K562 (cell line): ENCODE measurements around the gene SLC44A1.

ENCODE experiments used
- KDM2B ChIP-seq: fragments of 250-450 bp; sonication (Bioruptor Pico); IDR thresholded peaks from 2 replicates; pipeline ENCODE4 v1.8.0; 2021; ENCODE audit warnings: mild to moderate bottlenecking, moderate library complexity
- TF ChIP-seq, protein P1 (sequence below), 3 experiments: IDR thresholded peaks in 2 of 3; conservative IDR thresholded peaks in 1 of 3; 2 replicates each; pipeline ENCODE4 v1.5.1; 2011 to 2012; ENCODE audit warnings: low read length in 3 of 3, mild to moderate bottlenecking in 3 of 3, control low read depth in 2 of 3, improper control_type of control experiment in 1 of 3, inconsistent platforms in 1 of 3, low read depth in 1 of 3, mixed read lengths in 1 of 3, moderate library complexity in 1 of 3; ENCODE audit not compliant: insufficient read depth in 2 of 3
- TF ChIP-seq, protein P2 (sequence below): fragments of 150-350 bp; conservative IDR thresholded peaks from 2 replicates; pipeline ENCODE4 v1.6.1; 2014; ENCODE audit warnings: low read length
- TF ChIP-seq, protein P3 (sequence below): fragments of 200-800 bp; sonication (Bioruptor generic); IDR thresholded peaks from 2 replicates; pipeline ENCODE4 v1.6.1; 2016; ENCODE audit warnings: missing genetic modification characterization, missing compliant biosample characterization

DNA sequence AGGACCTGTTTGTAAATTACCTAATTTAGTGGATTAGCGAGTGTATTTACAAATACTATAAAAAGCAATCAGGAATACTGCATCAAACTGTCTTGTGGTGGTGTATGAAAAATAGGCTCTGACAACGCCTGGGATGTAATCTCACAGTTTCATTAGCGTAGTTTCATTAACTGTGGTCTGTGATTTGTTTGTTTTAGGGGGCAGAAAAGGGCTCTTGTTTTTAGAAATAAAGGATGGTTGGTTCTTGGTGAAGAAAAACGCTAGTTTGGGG lies 1.4 kb downstream of the SLC44A1 start:
- TF ChIP-seq KDM2B (CRISPR knock-in tag): no peak
- TF ChIP-seq, protein P1, sequence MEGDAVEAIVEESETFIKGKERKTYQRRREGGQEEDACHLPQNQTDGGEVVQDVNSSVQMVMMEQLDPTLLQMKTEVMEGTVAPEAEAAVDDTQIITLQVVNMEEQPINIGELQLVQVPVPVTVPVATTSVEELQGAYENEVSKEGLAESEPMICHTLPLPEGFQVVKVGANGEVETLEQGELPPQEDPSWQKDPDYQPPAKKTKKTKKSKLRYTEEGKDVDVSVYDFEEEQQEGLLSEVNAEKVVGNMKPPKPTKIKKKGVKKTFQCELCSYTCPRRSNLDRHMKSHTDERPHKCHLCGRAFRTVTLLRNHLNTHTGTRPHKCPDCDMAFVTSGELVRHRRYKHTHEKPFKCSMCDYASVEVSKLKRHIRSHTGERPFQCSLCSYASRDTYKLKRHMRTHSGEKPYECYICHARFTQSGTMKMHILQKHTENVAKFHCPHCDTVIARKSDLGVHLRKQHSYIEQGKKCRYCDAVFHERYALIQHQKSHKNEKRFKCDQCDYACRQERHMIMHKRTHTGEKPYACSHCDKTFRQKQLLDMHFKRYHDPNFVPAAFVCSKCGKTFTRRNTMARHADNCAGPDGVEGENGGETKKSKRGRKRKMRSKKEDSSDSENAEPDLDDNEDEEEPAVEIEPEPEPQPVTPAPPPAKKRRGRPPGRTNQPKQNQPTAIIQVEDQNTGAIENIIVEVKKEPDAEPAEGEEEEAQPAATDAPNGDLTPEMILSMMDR (IDR thresholded peaks at IDR 0.05 in 2 of 3, conservative IDR thresholded peaks at IDR 0.05 in 1 of 3; ENCODE audit: insufficient read depth in 2 of 3, low read depth in 1 of 3, low read length in 3 of 3): no peak
- TF ChIP-seq, protein P2, sequence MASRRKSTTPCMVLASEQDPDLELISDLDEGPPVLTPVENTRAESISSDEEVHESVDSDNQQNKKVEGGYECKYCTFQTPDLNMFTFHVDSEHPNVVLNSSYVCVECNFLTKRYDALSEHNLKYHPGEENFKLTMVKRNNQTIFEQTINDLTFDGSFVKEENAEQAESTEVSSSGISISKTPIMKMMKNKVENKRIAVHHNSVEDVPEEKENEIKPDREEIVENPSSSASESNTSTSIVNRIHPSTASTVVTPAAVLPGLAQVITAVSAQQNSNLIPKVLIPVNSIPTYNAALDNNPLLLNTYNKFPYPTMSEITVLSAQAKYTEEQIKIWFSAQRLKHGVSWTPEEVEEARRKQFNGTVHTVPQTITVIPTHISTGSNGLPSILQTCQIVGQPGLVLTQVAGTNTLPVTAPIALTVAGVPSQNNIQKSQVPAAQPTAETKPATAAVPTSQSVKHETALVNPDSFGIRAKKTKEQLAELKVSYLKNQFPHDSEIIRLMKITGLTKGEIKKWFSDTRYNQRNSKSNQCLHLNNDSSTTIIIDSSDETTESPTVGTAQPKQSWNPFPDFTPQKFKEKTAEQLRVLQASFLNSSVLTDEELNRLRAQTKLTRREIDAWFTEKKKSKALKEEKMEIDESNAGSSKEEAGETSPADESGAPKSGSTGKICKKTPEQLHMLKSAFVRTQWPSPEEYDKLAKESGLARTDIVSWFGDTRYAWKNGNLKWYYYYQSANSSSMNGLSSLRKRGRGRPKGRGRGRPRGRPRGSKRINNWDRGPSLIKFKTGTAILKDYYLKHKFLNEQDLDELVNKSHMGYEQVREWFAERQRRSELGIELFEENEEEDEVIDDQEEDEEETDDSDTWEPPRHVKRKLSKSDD: no peak
- TF ChIP-seq, protein P3, sequence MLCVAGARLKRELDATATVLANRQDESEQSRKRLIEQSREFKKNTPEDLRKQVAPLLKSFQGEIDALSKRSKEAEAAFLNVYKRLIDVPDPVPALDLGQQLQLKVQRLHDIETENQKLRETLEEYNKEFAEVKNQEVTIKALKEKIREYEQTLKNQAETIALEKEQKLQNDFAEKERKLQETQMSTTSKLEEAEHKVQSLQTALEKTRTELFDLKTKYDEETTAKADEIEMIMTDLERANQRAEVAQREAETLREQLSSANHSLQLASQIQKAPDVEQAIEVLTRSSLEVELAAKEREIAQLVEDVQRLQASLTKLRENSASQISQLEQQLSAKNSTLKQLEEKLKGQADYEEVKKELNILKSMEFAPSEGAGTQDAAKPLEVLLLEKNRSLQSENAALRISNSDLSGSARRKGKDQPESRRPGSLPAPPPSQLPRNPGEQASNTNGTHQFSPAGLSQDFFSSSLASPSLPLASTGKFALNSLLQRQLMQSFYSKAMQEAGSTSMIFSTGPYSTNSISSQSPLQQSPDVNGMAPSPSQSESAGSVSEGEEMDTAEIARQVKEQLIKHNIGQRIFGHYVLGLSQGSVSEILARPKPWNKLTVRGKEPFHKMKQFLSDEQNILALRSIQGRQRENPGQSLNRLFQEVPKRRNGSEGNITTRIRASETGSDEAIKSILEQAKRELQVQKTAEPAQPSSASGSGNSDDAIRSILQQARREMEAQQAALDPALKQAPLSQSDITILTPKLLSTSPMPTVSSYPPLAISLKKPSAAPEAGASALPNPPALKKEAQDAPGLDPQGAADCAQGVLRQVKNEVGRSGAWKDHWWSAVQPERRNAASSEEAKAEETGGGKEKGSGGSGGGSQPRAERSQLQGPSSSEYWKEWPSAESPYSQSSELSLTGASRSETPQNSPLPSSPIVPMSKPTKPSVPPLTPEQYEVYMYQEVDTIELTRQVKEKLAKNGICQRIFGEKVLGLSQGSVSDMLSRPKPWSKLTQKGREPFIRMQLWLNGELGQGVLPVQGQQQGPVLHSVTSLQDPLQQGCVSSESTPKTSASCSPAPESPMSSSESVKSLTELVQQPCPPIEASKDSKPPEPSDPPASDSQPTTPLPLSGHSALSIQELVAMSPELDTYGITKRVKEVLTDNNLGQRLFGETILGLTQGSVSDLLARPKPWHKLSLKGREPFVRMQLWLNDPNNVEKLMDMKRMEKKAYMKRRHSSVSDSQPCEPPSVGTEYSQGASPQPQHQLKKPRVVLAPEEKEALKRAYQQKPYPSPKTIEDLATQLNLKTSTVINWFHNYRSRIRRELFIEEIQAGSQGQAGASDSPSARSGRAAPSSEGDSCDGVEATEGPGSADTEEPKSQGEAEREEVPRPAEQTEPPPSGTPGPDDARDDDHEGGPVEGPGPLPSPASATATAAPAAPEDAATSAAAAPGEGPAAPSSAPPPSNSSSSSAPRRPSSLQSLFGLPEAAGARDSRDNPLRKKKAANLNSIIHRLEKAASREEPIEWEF (CRISPR knock-in tag): no peak
